Natural killer cell treated with Interleukin-12 subunit alpha and Interleukin-12 subunit beta and Interleukin-15 and Interleukin-18, amount 100 ng/mL, for 72 hours (primary cell): Measurements from ENCODE around the gene MKNK2. TPM values are rescaled to one million over a fixed set of nuclear protein-coding genes. Genes with fewer than 3 reads are reported as not detected.
A peak's percentile ranks its signal among the peaks of the same experiment; 100 is the strongest.

Source experiments
- ATAC-seq, 2 donors: fragments of 150-1000 bp; cut with Tn5 transposase in 1 of 2; sonication (Bioruptor Pico), chemical (Tn5 transposase) in 1 of 2; 2 replicates each; pipeline ENCODE4 v1.10.0; 2021
- DNase-seq: peaks from one replicate; pipeline ENCODE4 v3.0.0; 2022; ENCODE audit warnings: low spot score
- H3K27ac Mint-ChIP-seq, 2 donors: 1 replicate in 1 of 2; 2 replicates in 1 of 2; pipeline ENCODE4 v1.8.0; 2022; ENCODE audit warnings: mixed read lengths in 2 of 2, mild to moderate bottlenecking in 1 of 2, moderate library complexity in 1 of 2
- H3K27me3 Mint-ChIP-seq, 2 donors: 1 replicate in 1 of 2; 2 replicates in 1 of 2; pipeline ENCODE4 v1.8.0; 2022; ENCODE audit warnings: mixed read lengths in 2 of 2
- H3K36me3 Mint-ChIP-seq: one replicate; pipeline ENCODE4 v1.8.0; 2022; ENCODE audit warnings: mixed read lengths
- H3K4me1 Mint-ChIP-seq, 2 donors: 1 replicate in 1 of 2; 2 replicates in 1 of 2; pipeline ENCODE4 v1.8.0; 2022; ENCODE audit warnings: low read depth in 2 of 2, mixed read lengths in 2 of 2, mild to moderate bottlenecking in 1 of 2
- H3K4me3 Mint-ChIP-seq: one replicate; pipeline ENCODE4 v1.8.0; 2022; ENCODE audit warnings: mixed read lengths
- H3K9me3 Mint-ChIP-seq: 2 replicates; pipeline ENCODE4 v1.8.0; 2022; ENCODE audit warnings: mixed read lengths
- total RNA-seq, 2 donors: library from RNA; stranded (reverse); gene quantifications; one replicate each; pipeline ENCODE4 v1.2.3, GENCODE V29; 2022

Gene MKNK2
- total RNA-seq, 2 donors from 2014 or later = 303 to 308 TPM

DNA sequence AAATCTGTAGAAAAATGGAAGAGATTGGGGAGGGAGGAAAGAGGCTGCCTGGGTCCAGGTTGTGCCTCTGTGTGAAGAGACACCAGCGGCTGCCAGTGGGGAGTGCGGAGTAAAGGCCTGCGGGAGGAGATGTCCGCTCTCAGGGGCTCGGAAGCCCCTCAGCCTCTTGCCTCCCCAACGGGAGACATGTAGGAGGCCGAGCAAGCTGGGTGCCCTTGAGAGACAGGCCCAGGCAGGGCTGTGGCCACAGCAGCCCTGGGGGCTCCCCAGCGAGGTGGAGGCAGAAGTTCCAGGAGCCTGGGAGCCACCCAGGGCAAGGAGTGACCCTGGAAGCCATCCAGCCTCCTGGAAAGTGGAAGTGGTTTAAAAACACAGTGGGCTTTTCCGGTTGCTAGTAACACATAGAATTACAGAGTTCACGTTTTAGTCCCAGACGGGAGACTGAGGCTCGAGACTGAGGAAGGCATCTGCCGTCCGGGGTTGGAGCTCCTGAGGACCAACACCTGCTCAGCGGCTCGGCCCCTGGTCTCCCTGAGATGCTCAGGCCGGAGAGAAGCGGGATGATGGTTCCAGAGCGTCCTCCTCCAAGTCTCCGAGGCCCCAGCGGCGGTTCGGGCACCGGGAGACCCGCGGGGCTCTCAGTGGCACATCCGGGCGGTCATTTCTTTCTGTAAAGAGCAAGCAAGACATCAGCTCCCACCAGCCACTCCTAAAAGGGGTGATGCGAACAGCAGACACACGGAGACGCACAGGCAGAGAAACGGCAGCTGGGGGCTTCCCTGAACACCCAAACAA, 21.9 kb upstream of the MKNK2 start:
- H3K4me3 Mint-ChIP-seq = no peak overlapping the region
- no peaks in the 10 kb centered on the region for H3K9me3 Mint-ChIP-seq
- no peak for ATAC-seq
- peaks cover 17% of the 10 kb centered on the region for H3K36me3 Mint-ChIP-seq
- H3K4me1 Mint-ChIP-seq = peaks cover 16 to 17% of the 10 kb centered on the region in 2 donors
- H3K27ac Mint-ChIP-seq = peak overlapping the region; percentile 65 to 75
- no peak for DNase-seq
- no peaks in the 10 kb centered on the region for H3K27me3 Mint-ChIP-seq

DNA sequence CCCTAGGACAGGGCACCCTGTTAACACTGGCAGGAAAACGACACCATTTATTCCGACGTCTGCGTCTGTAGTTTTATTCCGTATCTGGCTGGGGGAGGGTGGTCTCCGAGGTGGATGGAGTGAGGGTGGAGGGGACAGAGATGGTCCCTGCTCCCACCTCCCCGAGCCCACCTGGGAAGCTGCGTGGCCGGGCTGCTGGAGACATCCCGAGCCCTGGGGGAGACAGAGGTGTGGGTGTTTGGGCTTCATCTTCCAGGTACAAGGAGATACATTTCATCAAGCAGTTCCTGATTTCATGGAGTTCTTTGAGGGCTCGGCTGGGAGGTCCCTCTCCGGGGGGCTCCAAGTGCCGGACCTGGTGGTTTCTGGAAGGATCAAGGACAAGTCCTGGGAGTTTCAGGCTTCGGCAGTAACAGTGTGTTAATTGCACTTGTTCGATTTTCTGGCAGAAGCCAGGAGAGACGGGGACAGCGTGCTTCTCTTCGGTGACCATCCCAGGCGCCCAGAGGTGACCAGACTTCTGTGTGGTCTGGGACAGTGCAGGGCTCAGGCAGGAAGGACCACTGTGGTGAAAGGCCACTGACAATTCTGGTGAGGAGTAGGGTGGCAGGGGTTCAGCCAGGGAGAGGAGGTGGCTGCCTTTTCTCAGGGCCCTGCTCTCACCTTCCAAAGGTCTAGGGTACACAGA, 20.1 kb upstream of the MKNK2 start:
- H3K36me3 Mint-ChIP-seq = peaks cover 17% of the 10 kb centered on the region
- H3K4me1 Mint-ChIP-seq = peaks cover 16 to 17% of the 10 kb centered on the region in 2 donors
- no peak for DNase-seq
- no peak for ATAC-seq
- H3K4me3 Mint-ChIP-seq = no peak overlapping the region
- no peaks in the 10 kb centered on the region for H3K27me3 Mint-ChIP-seq
- no peaks in the 10 kb centered on the region for H3K9me3 Mint-ChIP-seq
- H3K27ac Mint-ChIP-seq = peak overlapping the region; percentile 65 to 75

GRCh38 chr19:2070436-2070827, 19.4 kb upstream of the MKNK2 start:
- Mint-ChIP-seq H3K36me3 (peaks cover 17% of the 10 kb centered on the region), H3K9me3 (no peaks in the 10 kb centered on the region), H3K4me1 (peaks cover 16 to 17% of the 10 kb centered on the region in 2 donors), H3K4me3 (no peak overlapping the region), H3K27ac (no peak overlapping the region), H3K27me3 (no peaks in the 10 kb centered on the region)
- DNase-seq (no peak), ATAC-seq (no peak)

DNA sequence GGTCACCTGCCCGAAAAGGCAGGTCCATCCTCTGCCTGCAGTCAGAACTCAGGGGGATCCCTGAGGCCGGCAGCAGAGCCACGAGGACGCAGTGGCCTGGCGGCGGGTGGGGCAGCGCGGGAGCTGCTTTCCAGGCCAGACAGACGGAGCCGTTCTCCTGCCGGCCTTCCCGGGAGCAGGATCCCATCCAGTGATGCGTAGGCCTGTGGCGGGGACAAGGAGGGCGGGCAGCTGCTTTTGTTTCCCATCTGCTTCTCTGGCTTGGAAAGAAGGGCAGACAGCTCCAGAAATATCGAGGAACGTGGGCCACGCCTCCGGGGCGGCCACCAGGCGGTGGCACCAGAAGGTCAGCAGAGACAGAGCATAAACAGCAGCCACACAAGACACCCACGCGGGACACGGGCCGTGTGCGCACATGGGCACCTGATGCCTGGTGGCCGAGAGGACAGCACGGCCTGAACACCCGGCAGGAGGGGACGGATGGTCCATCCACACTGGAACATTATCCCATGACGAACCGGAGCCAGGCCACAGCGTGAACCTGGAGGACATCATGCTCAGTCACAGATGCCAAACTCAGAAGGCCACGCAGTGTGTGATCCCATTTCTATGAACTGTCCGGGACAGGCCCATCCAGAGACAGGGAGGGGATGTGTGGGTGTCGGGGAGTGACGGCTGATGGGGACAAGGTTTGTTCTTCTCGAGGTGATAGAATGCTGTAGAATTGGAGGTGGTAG, 13.9 kb upstream of the MKNK2 start:
- H3K36me3 Mint-ChIP-seq = no peaks in the 10 kb centered on the region
- no peak overlapping the region for H3K4me3 Mint-ChIP-seq
- DNase-seq (no peak), ATAC-seq (no peak)
- no peaks in the 10 kb centered on the region for H3K9me3 Mint-ChIP-seq
- H3K27me3 Mint-ChIP-seq = no peaks in the 10 kb centered on the region
- peaks cover 20 to 23% of the 10 kb centered on the region in 2 donors for H3K4me1 Mint-ChIP-seq
- H3K27ac Mint-ChIP-seq = no peak overlapping the region

DNA sequence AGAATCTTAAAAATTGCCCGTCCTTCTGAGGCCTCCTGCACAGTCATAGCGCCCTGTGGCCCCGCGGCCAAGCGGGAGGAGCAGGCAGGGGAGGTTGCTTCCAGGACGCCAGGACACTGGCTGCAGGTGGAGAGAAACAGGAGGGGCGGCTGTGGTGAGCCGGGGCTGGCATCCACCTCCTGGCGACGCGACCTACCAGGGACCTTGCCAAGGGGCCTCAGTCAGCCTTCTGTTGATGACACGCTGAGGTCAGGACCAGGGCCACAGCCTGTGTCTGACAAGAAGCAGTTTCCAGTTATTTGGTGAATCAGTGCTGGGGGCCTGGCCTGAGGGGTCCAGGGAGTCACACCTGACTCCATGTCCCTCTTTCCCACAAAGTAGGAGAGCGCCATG, 13.3 kb upstream of the MKNK2 start:
- Mint-ChIP-seq H3K27me3 (no peaks in the 10 kb centered on the region), H3K36me3 (no peaks in the 10 kb centered on the region), H3K4me1 (peaks cover 15 to 19% of the 10 kb centered on the region in 2 donors), H3K4me3 (no peak overlapping the region), H3K27ac (no peak overlapping the region), H3K9me3 (no peaks in the 10 kb centered on the region)
- ATAC-seq (no peak), DNase-seq (no peak)

DNA sequence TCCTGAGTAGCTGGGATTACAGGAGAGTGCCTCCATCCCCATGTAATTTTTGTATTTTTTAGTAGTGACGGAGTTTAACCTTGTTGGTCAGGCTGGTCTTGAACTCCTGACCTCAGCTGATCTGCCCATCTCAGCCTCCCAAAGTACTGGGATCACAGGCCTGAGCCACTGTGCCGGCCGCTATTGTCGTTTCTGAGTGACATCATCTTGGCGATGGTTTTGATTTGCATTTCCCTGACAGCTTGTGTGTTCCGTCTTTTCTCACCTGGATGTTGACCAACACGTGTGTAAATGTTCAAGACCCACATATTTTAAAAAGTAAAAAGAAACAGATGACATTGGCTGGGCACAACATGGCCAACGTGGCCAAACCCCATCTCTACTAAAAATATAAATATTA, 12.8 kb upstream of the MKNK2 start:
- Mint-ChIP-seq H3K27ac (peak overlapping the region in 1 of 2 donors; percentile 31), H3K4me3 (peak overlapping the region; percentile 34), H3K9me3 (no peaks in the 10 kb centered on the region), H3K4me1 (peaks cover 15 to 19% of the 10 kb centered on the region in 2 donors), H3K27me3 (no peaks in the 10 kb centered on the region), H3K36me3 (no peaks in the 10 kb centered on the region)
- DNase-seq (no peak), ATAC-seq (no peak)

DNA sequence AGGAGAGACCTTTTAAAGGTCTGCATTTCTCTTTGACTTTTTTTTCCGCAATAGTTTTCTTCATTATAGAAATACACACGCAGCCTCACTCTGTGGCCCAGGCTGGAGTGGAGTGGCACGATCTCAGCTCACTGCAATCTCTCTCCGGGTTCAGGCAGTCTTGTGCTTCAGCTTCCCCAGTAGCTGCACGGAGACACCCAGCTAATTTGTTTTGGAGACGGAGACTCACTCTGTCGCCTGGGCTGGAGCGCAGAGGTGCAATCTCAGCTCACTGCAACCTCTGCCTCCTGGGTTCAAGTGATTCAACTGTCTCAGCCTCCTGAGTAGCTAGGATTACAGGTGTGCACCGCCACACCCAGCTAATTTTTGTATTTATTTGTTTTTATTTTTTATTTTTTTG, 11.7 kb upstream of the MKNK2 start:
- Mint-ChIP-seq H3K4me1 (peaks cover 15 to 23% of the 10 kb centered on the region in 2 donors), H3K36me3 (no peaks in the 10 kb centered on the region), H3K4me3 (peak overlapping the region; percentile 83), H3K9me3 (no peaks in the 10 kb centered on the region), H3K27me3 (no peaks in the 10 kb centered on the region), H3K27ac (peak overlapping the region; percentile 64 to 69)
- ATAC-seq (no peak), DNase-seq (no peak)

DNA sequence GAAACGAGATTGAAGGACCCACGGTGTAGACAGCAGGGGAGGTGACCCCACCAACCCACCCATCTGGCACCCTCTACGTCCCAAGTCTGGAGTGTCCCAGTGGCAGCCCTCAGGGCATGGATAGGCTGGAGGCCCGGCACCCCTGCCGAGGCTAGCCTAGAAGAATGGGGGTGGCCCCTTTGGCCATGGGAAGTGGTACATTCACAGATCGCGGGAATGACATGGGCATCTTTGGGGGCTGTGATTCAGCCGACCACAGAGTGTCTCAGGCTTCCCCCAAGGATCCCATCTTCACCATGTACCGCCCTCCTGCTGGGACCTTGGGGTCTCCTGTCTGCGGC, 11.3 kb upstream of the MKNK2 start:
- ATAC-seq (no peak), DNase-seq (no peak)
- no peaks in the 10 kb centered on the region for H3K36me3 Mint-ChIP-seq
- peak overlapping the region; percentile 83 for H3K4me3 Mint-ChIP-seq
- peaks cover 15 to 23% of the 10 kb centered on the region in 2 donors for H3K4me1 Mint-ChIP-seq
- H3K27ac Mint-ChIP-seq = peak overlapping the region; percentile 64 to 69
- no peaks in the 10 kb centered on the region for H3K27me3 Mint-ChIP-seq
- no peaks in the 10 kb centered on the region for H3K9me3 Mint-ChIP-seq

DNA sequence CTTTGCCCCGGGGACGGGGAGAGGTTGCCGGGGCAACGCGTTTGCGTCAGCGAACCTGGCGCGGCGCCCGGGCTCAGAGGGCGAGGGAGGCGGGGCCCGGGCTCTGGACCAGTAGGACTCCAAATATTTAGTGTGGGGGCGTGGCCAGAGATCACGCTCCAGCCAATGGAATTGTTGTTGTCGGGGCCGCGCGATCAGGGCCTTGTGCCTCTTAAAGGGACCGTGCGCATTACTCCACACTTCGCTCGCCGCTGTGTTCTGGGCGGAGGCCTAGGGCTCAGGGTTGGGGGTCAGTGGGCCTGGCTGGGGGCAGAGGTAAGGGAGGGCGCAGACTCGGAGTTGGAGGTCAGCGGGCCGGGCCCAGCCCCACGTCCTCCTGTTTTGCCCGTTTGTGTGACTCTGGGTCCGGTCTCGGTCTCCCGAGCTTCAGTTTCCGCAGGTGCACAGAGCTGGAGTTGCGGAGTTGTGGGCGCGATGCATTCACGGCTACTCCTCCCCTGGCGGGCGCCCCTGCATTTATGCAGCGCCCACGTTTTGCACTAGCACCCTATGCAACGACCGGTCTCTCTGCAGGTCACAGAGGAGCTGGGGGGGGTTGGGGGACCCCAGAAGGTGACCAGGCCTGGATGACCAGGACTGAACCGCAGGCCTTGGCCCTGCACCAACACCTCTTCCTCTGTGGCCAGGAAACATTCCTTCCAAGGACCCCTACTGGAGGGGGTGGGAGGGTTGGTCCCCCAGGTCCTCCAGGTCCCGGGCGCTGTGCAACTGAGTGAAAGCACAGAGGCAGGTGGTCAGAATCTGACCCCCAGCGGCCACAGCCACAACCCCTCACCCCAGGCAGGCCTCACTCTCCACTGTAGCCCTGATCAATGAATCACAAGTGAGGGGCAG, 10.7 kb upstream of the MKNK2 start:
- DNase-seq (peak; percentile 99), ATAC-seq (peak; percentile 94 to 95)
- no peaks in the 10 kb centered on the region for H3K36me3 Mint-ChIP-seq
- peak overlapping the region; percentile 64 to 69 for H3K27ac Mint-ChIP-seq
- H3K4me3 Mint-ChIP-seq = peak overlapping the region; percentile 83
- H3K27me3 Mint-ChIP-seq = no peaks in the 10 kb centered on the region
- H3K4me1 Mint-ChIP-seq = peaks cover 15 to 24% of the 10 kb centered on the region in 2 donors
- H3K9me3 Mint-ChIP-seq = no peaks in the 10 kb centered on the region

- no peaks in the 10 kb centered on the region for H3K9me3 Mint-ChIP-seq
- H3K27me3 Mint-ChIP-seq = no peaks in the 10 kb centered on the region
- peak overlapping the region; percentile 96 for H3K4me3 Mint-ChIP-seq
- peak; percentile 83 for DNase-seq
- peak; percentile 58 to 61 for ATAC-seq
- H3K36me3 Mint-ChIP-seq = no peaks in the 10 kb centered on the region
- peak overlapping the region; percentile 91 to 97 for H3K27ac Mint-ChIP-seq
- peaks cover 15 to 29% of the 10 kb centered on the region in 2 donors for H3K4me1 Mint-ChIP-seq
These were observed 9.9 kb upstream of the MKNK2 start for GRCh38 chr19:2060884-2061494.

- ATAC-seq (no peak), DNase-seq (no peak)
- Mint-ChIP-seq H3K4me1 (peaks cover 15 to 32% of the 10 kb centered on the region in 2 donors), H3K36me3 (no peaks in the 10 kb centered on the region), H3K27ac (peak overlapping the region; percentile 91 to 97), H3K9me3 (no peaks in the 10 kb centered on the region), H3K4me3 (peak overlapping the region; percentile 96), H3K27me3 (no peaks in the 10 kb centered on the region)
These were observed 8.6 kb upstream of the MKNK2 start for GRCh38 chr19:2059422-2060201.
